Measurements from ENCODE around the gene NDUFB10. TPM values are rescaled to one million over a fixed set of nuclear protein-coding genes. Genes with fewer than 3 reads are reported as not detected.
A peak's percentile ranks its signal among the peaks of the same experiment; 100 is the strongest.

NDUFB10 gene
- total and polyA plus RNA-seq, 10 of the 15 experiments (the other 5 are each of a cell fraction or from before 2014, with no cell fraction given) = 52.2 to 319 (median 130) TPM

- TF ChIP-seq, protein P1, sequence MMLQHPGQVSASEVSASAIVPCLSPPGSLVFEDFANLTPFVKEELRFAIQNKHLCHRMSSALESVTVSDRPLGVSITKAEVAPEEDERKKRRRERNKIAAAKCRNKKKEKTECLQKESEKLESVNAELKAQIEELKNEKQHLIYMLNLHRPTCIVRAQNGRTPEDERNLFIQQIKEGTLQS (IDR thresholded peaks at IDR 0.05; ENCODE audit: borderline replicate concordance, extremely low read depth, low read depth, low read length) = peak; percentile 39; the same call in 1 of the 2 replicates
- TF ChIP-seq, protein P2, sequence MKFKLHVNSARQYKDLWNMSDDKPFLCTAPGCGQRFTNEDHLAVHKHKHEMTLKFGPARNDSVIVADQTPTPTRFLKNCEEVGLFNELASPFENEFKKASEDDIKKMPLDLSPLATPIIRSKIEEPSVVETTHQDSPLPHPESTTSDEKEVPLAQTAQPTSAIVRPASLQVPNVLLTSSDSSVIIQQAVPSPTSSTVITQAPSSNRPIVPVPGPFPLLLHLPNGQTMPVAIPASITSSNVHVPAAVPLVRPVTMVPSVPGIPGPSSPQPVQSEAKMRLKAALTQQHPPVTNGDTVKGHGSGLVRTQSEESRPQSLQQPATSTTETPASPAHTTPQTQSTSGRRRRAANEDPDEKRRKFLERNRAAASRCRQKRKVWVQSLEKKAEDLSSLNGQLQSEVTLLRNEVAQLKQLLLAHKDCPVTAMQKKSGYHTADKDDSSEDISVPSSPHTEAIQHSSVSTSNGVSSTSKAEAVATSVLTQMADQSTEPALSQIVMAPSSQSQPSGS (IDR thresholded peaks at IDR 0.05; ENCODE audit: low read length) = peak; percentile 55; the same call in 1 of the 2 replicates
- TF ChIP-seq, protein P3, sequence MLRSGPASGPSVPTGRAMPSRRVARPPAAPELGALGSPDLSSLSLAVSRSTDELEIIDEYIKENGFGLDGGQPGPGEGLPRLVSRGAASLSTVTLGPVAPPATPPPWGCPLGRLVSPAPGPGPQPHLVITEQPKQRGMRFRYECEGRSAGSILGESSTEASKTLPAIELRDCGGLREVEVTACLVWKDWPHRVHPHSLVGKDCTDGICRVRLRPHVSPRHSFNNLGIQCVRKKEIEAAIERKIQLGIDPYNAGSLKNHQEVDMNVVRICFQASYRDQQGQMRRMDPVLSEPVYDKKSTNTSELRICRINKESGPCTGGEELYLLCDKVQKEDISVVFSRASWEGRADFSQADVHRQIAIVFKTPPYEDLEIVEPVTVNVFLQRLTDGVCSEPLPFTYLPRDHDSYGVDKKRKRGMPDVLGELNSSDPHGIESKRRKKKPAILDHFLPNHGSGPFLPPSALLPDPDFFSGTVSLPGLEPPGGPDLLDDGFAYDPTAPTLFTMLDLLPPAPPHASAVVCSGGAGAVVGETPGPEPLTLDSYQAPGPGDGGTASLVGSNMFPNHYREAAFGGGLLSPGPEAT (IDR thresholded peaks at IDR 0.05; ENCODE audit: low read depth) = peak; percentile 81; the same call in 1 of the 2 replicates
- TF ChIP-seq SIN3A (IDR thresholded peaks at IDR 0.05; ENCODE audit: low read depth, low read length) (peak; percentile 63; the same call in 1 of the 2 replicates), IRF3 (IDR thresholded peaks at IDR 0.05) (peak; percentile 68), HDAC6 (IDR thresholded peaks at IDR 0.05; ENCODE audit: unreplicated experiment) (peak; percentile 96), BCL3 (IDR thresholded peaks at IDR 0.05; ENCODE audit: borderline replicate concordance, insufficient read depth, low read depth, low read length, poor library complexity, severe bottlenecking) (peak; percentile 80), PML (IDR thresholded peaks at IDR 0.05; ENCODE audit: low read length) (peak; percentile 100), SRF (IDR thresholded peaks at IDR 0.05; ENCODE audit: low read depth in 2 of 2, low read length in 2 of 2) (no peak), CEBPB (IDR thresholded peaks at IDR 0.05; ENCODE audit: borderline replicate concordance in 1 of 2, low read depth in 2 of 2, low read length in 2 of 2) (no peak), CREM (IDR thresholded peaks at IDR 0.05; ENCODE audit: low read depth) (peak; percentile 98), NFYB (IDR thresholded peaks at IDR 0.05; ENCODE audit: insufficient read depth, low read depth, low read length) (peak; percentile 86), SP1 (IDR thresholded peaks at IDR 0.05; ENCODE audit: low read depth, low read length) (peak; percentile 93), NR2F1 (conservative IDR thresholded peaks at IDR 0.05) (peak; percentile 45; the same call in 1 of the 2 replicates), SREBF1 (IDR thresholded peaks at IDR 0.05; ENCODE audit: low read length) (no peak), SMC3 (IDR thresholded peaks at IDR 0.05; ENCODE audit: borderline replicate concordance, low read length) (no peak), EED (IDR thresholded peaks at IDR 0.05; ENCODE audit: low read depth) (0 out of 2 replicates have a peak, but pooled peaks have one; percentile 8), SMAD1 (IDR thresholded peaks at IDR 0.05; ENCODE audit: low read depth, partially characterized antibody) (peak; percentile 91), HCFC1 (IDR thresholded peaks at IDR 0.05; ENCODE audit: low read length) (peak; percentile 73), MYC (IDR thresholded peaks at IDR 0.05; ENCODE audit: insufficient read depth, insufficient read length, insufficient replicate concordance, low read length, severe bottlenecking) (peak; percentile 99), CREB1 (IDR thresholded peaks at IDR 0.05; ENCODE audit: low read depth) (peak; percentile 97), SPI1 (IDR thresholded peaks at IDR 0.05; ENCODE audit: borderline replicate concordance, insufficient read depth, low read depth, low read length) (no peak), POLR2AphosphoS5 (IDR thresholded peaks at IDR 0.05; ENCODE audit: low read length) (peak; percentile 100), ZSCAN29 (IDR thresholded peaks at IDR 0.05) (peak; percentile 51; the same call in 1 of the 2 replicates)
Observed at GRCh38 chr16:1964506-1965395, 5.4 kb downstream of the NDUFB10 start, which contains the start of gene RPS2 (continued).

Measured in GM12878 (cell line).